ENCODE measurements around the gene PRDM12. TPM values are rescaled to one million over a fixed set of nuclear protein-coding genes. Genes with fewer than 3 reads are reported as not detected.

Gene PRDM12
- total RNA-seq, 2 experiments from 2014 or later: 0.14 TPM; not detected in 1

GRCh38 chr9:130654879-130655278 lies 9.5 kb upstream of the PRDM12 start:
- no peaks in the 10 kb centered on the region for H3K9me3 Mint-ChIP-seq
- peaks cover 2% of the 10 kb centered on the region for H3K4me1 Mint-ChIP-seq (ENCODE audit: low read depth)
- ATAC-seq (no peak), DNase-seq (no peak)
- ChIA-PET CTCF (no interaction called here), POLR2A (interaction anchor here (1.1 kb wide), 1 partner anchor 27 kb away, joined by 3 read pairs; no protein-coding TSS in a partner anchor)
- peaks cover 32% of the 10 kb centered on the region for H3K27me3 Mint-ChIP-seq
- intact Hi-C loops (cut with micrococcal nuclease): no loop called here
- no peaks in the 10 kb centered on the region for H3K36me3 Mint-ChIP-seq (ENCODE audit: low read depth)
- no peak overlapping the region for H3K4me3 Mint-ChIP-seq
- TF ChIP-seq CTCF (IDR thresholded peaks at IDR 0.05): no peak
- H3K27ac Mint-ChIP-seq: no peak overlapping the region

GRCh38 chr9:130658893-130659698 lies 5.3 kb upstream of the PRDM12 start:
- Mint-ChIP-seq H3K9me3 (no peaks in the 10 kb centered on the region), H3K27ac (no peak overlapping the region), H3K27me3 (peaks cover 56% of the 10 kb centered on the region), H3K4me1 (ENCODE audit: low read depth) (peaks cover 13% of the 10 kb centered on the region), H3K4me3 (no peak overlapping the region), H3K36me3 (ENCODE audit: low read depth) (no peaks in the 10 kb centered on the region)
- CTCF ChIA-PET: interaction anchor here (1.0 to 2.0 kb wide), 2 partner anchors 23 to 25 kb away, joined by 3 to 6 read pairs; no protein-coding TSS in a partner anchor
- POLR2A ChIA-PET: no interaction called here
- TF ChIP-seq CTCF (IDR thresholded peaks at IDR 0.05): no peak
- ATAC-seq (no peak), DNase-seq (no peak)
- intact Hi-C loops (cut with micrococcal nuclease): no loop called here

GRCh38 chr9:130659699-130660248 lies 4.6 kb upstream of the PRDM12 start:
- ChIA-PET POLR2A (no interaction called here), CTCF (interaction anchor here (1.0 kb wide), 1 partner anchor 25 kb away, joined by 3 read pairs; no protein-coding TSS in a partner anchor)
- intact Hi-C loops (cut with micrococcal nuclease): no loop called here
- Mint-ChIP-seq H3K4me1 (ENCODE audit: low read depth) (peaks cover 15% of the 10 kb centered on the region), H3K27ac (no peak overlapping the region), H3K4me3 (no peak overlapping the region), H3K36me3 (ENCODE audit: low read depth) (no peaks in the 10 kb centered on the region), H3K27me3 (peaks cover 58% of the 10 kb centered on the region), H3K9me3 (no peaks in the 10 kb centered on the region)
- ATAC-seq: no peak
- DNase-seq: no peak
- TF ChIP-seq CTCF (IDR thresholded peaks at IDR 0.05): no peak

- POLR2A ChIA-PET: no interaction called here
- intact Hi-C loops (cut with micrococcal nuclease): no loop called here
- no peak overlapping the region for H3K27ac Mint-ChIP-seq
- ATAC-seq (no peak), DNase-seq (no peak)
- H3K9me3 Mint-ChIP-seq: no peaks in the 10 kb centered on the region
- H3K4me1 Mint-ChIP-seq (ENCODE audit: low read depth): peaks cover 16% of the 10 kb centered on the region
- no peak for TF ChIP-seq CTCF (IDR thresholded peaks at IDR 0.05)
- H3K36me3 Mint-ChIP-seq (ENCODE audit: low read depth): no peaks in the 10 kb centered on the region
- H3K27me3 Mint-ChIP-seq: peaks cover 59% of the 10 kb centered on the region
- CTCF ChIA-PET: interaction anchor here (1.0 kb wide), 1 partner anchor 24 kb away, joined by 3 read pairs; no protein-coding TSS in a partner anchor
- H3K4me3 Mint-ChIP-seq: no peak overlapping the region
Observed at GRCh38 chr9:130660326-130660682, 4.1 kb upstream of the PRDM12 start.

Measured in activated CD8-positive, alpha-beta T cell treated with anti-CD3 and anti-CD28 coated beads for 36 hours (primary cell).